ENCODE results near the gene TBC1D22A. TPM values are rescaled to one million over a fixed set of nuclear protein-coding genes. Genes with fewer than 3 reads are reported as not detected.

Gene TBC1D22A
- total RNA-seq, 1 donor from 2014 or later, result 24.2 TPM

GRCh38 chr22:46754110-46754799 lies 8.2 kb upstream of the TBC1D22A start:
- TF ChIP-seq, protein P1, sequence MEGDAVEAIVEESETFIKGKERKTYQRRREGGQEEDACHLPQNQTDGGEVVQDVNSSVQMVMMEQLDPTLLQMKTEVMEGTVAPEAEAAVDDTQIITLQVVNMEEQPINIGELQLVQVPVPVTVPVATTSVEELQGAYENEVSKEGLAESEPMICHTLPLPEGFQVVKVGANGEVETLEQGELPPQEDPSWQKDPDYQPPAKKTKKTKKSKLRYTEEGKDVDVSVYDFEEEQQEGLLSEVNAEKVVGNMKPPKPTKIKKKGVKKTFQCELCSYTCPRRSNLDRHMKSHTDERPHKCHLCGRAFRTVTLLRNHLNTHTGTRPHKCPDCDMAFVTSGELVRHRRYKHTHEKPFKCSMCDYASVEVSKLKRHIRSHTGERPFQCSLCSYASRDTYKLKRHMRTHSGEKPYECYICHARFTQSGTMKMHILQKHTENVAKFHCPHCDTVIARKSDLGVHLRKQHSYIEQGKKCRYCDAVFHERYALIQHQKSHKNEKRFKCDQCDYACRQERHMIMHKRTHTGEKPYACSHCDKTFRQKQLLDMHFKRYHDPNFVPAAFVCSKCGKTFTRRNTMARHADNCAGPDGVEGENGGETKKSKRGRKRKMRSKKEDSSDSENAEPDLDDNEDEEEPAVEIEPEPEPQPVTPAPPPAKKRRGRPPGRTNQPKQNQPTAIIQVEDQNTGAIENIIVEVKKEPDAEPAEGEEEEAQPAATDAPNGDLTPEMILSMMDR (IDR thresholded peaks at IDR 0.05; ENCODE audit: insufficient read depth, low read depth, low read length), result no peak
- TF ChIP-seq EZH2 (IDR thresholded peaks at IDR 0.05; ENCODE audit: insufficient read depth, low read length), result no peak
- peaks cover 5% of the 10 kb centered on the region for H3K9me3 ChIP-seq (ENCODE audit: insufficient read depth, low read depth, low read length)
- H3K36me3 ChIP-seq (ENCODE audit: insufficient read depth, low read length), result no peaks in the 10 kb centered on the region
- Mint-ChIP-seq H3K36me3 (ENCODE audit: low read depth, unreplicated experiment) (peaks cover 13% of the 10 kb centered on the region), H3K9me3 (ENCODE audit: unreplicated experiment) (peaks cover 12% of the 10 kb centered on the region), H3K27ac (ENCODE audit: unreplicated experiment) (peak overlapping the region; percentile 97), H3K4me3 (ENCODE audit: unreplicated experiment) (peak overlapping the region; percentile 28), H3K27me3 (ENCODE audit: low read depth, unreplicated experiment) (peaks cover 2% of the 10 kb centered on the region), H3K4me1 (ENCODE audit: low read depth, unreplicated experiment) (peaks cover 25% of the 10 kb centered on the region)
- peak; percentile 97 for DNase-seq (ENCODE audit: low read depth)
- no peak overlapping the region for H3K4me3 ChIP-seq (ENCODE audit: insufficient read depth, low read depth, low read length)
- peak overlapping the region; percentile 96 for H3K27ac ChIP-seq (ENCODE audit: low read depth, low read length)
- no peaks in the 10 kb centered on the region for H4K20me1 ChIP-seq (ENCODE audit: insufficient read depth, low read length)
- no peaks in the 10 kb centered on the region for H3K79me2 ChIP-seq (ENCODE audit: insufficient read depth, low read length)
- H2AFZ ChIP-seq (ENCODE audit: low read depth, low read length), result peak overlapping the region; percentile 53
- peak; percentile 97 for FAIRE-seq
- H3K27me3 ChIP-seq (ENCODE audit: insufficient read depth, low read length), result no peaks in the 10 kb centered on the region
- peak overlapping the region; percentile 76 for H3K9ac ChIP-seq (ENCODE audit: low read length)
- H3K4me2 ChIP-seq (ENCODE audit: low read length), result peak overlapping the region; percentile 83
- peaks cover 30% of the 10 kb centered on the region for H3K4me1 ChIP-seq (ENCODE audit: insufficient read depth, low read length)

DNA sequence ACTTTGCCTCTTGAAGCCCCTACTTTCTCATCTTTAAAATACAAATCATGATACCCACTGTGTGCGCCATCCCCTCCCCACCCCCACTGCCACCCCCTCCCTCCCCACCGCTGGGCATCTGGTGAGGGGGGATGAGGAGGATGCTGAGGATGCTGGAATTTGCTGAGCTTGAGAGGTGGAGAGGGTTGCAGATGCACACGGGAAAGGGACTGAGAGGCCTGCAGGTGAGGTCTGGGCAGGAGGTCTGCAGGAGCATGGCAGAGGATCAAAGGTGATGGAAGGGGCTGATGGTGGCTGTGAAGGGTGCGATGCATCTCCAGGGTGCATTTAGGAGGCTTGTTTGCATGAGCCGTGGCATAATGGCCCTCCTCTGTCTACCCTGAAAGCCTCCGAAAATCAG lies 7.6 kb upstream of the TBC1D22A start:
- H3K4me3 ChIP-seq (ENCODE audit: insufficient read depth, low read depth, low read length), result no peak overlapping the region
- no peaks in the 10 kb centered on the region for H3K79me2 ChIP-seq (ENCODE audit: insufficient read depth, low read length)
- DNase-seq (ENCODE audit: low read depth), result no peak
- peak overlapping the region; percentile 96 for H3K27ac ChIP-seq (ENCODE audit: low read depth, low read length)
- H3K36me3 ChIP-seq (ENCODE audit: insufficient read depth, low read length), result no peaks in the 10 kb centered on the region
- peaks cover 13% of the 10 kb centered on the region for H3K36me3 Mint-ChIP-seq (ENCODE audit: low read depth, unreplicated experiment)
- H3K9me3 ChIP-seq (ENCODE audit: insufficient read depth, low read depth, low read length), result peaks cover 5% of the 10 kb centered on the region
- no peaks in the 10 kb centered on the region for H4K20me1 ChIP-seq (ENCODE audit: insufficient read depth, low read length)
- H2AFZ ChIP-seq (ENCODE audit: low read depth, low read length), result no peak overlapping the region
- H3K27me3 Mint-ChIP-seq (ENCODE audit: low read depth, unreplicated experiment), result peaks cover 2% of the 10 kb centered on the region
- no peaks in the 10 kb centered on the region for H3K27me3 ChIP-seq (ENCODE audit: insufficient read depth, low read length)
- no peak overlapping the region for H3K9ac ChIP-seq (ENCODE audit: low read length)
- H3K4me1 Mint-ChIP-seq (ENCODE audit: low read depth, unreplicated experiment), result peaks cover 20% of the 10 kb centered on the region
- FAIRE-seq, result no peak
- peaks cover 12% of the 10 kb centered on the region for H3K9me3 Mint-ChIP-seq (ENCODE audit: unreplicated experiment)
- peaks cover 25% of the 10 kb centered on the region for H3K4me1 ChIP-seq (ENCODE audit: insufficient read depth, low read length)
- H3K4me2 ChIP-seq (ENCODE audit: low read length), result peak overlapping the region; percentile 83
- no peak overlapping the region for H3K27ac Mint-ChIP-seq (ENCODE audit: unreplicated experiment)
- no peak for TF ChIP-seq EZH2 (IDR thresholded peaks at IDR 0.05; ENCODE audit: insufficient read depth, low read length)
- TF ChIP-seq, protein P1 (IDR thresholded peaks at IDR 0.05; ENCODE audit: insufficient read depth, low read depth, low read length), result no peak
- peak overlapping the region; percentile 46 for H3K4me3 Mint-ChIP-seq (ENCODE audit: unreplicated experiment)

DNA sequence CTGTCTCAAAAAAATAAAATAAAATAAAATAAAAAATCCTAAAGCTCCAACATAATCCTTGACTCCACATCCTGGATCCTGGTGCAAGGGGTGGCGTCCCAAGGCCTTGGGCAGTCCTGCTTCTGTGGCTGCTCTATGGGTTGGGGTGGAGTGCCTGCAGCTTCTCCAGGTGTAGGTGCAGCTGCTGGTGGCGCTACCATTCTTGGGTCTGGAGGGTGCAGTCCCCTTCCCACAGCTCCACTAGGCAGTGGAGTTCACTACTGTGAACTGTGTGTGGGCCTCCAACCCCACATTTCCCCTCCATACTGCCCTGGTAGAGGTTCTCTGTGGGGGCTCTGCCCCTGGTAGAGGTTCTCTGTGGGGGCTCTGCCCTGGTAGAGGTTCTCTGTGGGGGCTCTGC lies 6.9 kb upstream of the TBC1D22A start:
- Mint-ChIP-seq H3K4me3 (ENCODE audit: unreplicated experiment) (no peak overlapping the region), H3K27me3 (ENCODE audit: low read depth, unreplicated experiment) (peaks cover 2% of the 10 kb centered on the region), H3K27ac (ENCODE audit: unreplicated experiment) (no peak overlapping the region), H3K4me1 (ENCODE audit: low read depth, unreplicated experiment) (peaks cover 19% of the 10 kb centered on the region), H3K9me3 (ENCODE audit: unreplicated experiment) (peaks cover 12% of the 10 kb centered on the region), H3K36me3 (ENCODE audit: low read depth, unreplicated experiment) (peaks cover 13% of the 10 kb centered on the region)
- H3K9me3 ChIP-seq (ENCODE audit: insufficient read depth, low read depth, low read length), result peaks cover 5% of the 10 kb centered on the region
- H3K27ac ChIP-seq (ENCODE audit: low read depth, low read length), result no peak overlapping the region
- no peaks in the 10 kb centered on the region for H4K20me1 ChIP-seq (ENCODE audit: insufficient read depth, low read length)
- peaks cover 18% of the 10 kb centered on the region for H3K4me1 ChIP-seq (ENCODE audit: insufficient read depth, low read length)
- no peak overlapping the region for H3K4me3 ChIP-seq (ENCODE audit: insufficient read depth, low read depth, low read length)
- DNase-seq (ENCODE audit: low read depth), result no peak
- H3K36me3 ChIP-seq (ENCODE audit: insufficient read depth, low read length), result no peaks in the 10 kb centered on the region
- no peak overlapping the region for H3K4me2 ChIP-seq (ENCODE audit: low read length)
- no peak for FAIRE-seq
- H3K9ac ChIP-seq (ENCODE audit: low read length), result no peak overlapping the region
- TF ChIP-seq, protein P1 (IDR thresholded peaks at IDR 0.05; ENCODE audit: insufficient read depth, low read depth, low read length), result no peak
- no peak for TF ChIP-seq EZH2 (IDR thresholded peaks at IDR 0.05; ENCODE audit: insufficient read depth, low read length)
- H3K27me3 ChIP-seq (ENCODE audit: insufficient read depth, low read length), result no peaks in the 10 kb centered on the region
- H2AFZ ChIP-seq (ENCODE audit: low read depth, low read length), result no peak overlapping the region
- no peaks in the 10 kb centered on the region for H3K79me2 ChIP-seq (ENCODE audit: insufficient read depth, low read length)

Measured in astrocyte (in vitro differentiated cells and primary cell).